GM19324 (cell line): ENCODE data around the gene SLAIN2.
"Not testable (repeated sequence)": the region's sequence is repeated elsewhere in the genome, so short reads cannot be mapped to it uniquely, and the experiment has no call there.

Source experiments
- ATAC-seq: cut with Tn5 transposase; IDR thresholded peaks from one replicate; pipeline ENCODE4 v1.9.1; 2021; ENCODE audit warnings: mild to moderate bottlenecking, moderate library complexity; ENCODE audit not compliant: unreplicated experiment, low FRiP score

Gene SLAIN2

DNA sequence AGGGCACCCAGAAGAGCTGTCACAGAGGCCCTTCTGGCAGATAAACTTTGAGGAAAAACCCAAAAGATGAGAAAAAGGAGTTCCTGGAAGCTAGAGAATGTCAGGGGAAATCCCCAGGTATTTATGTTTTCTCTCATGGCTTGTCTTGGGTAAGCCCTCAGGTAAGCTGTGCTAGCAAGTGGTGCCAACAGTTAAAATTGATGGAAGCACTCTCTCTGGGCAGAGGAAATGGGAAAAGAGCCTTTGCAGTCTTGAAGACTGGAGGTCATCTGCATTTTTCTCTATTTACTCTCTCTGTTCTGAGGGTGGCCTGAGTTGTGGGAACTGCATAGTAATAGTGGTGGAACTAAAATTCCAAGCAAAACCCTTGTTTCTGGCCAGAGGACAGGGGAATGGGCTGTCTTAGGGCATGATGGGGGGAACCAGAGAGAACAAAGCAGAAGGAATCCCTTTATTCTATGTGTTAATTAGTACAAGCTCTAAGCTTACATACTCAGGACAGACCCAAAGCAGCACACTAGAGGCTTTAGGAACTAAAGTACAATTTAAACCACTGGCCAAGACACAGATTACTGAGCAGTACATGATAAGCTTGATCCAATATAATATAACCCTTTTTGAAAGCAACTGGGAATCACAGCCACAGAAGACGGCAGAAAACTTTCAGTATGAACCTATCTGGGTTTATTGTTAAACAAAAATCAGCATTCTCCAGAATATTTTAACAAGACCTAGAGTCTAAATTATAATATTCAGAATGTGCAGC is 88.6 kb downstream of the SLAIN2 start:
- no peak for ATAC-seq

GRCh38 chr4:48431401-48431800 is 90.1 kb downstream of the SLAIN2 start:
- no peak for ATAC-seq

DNA sequence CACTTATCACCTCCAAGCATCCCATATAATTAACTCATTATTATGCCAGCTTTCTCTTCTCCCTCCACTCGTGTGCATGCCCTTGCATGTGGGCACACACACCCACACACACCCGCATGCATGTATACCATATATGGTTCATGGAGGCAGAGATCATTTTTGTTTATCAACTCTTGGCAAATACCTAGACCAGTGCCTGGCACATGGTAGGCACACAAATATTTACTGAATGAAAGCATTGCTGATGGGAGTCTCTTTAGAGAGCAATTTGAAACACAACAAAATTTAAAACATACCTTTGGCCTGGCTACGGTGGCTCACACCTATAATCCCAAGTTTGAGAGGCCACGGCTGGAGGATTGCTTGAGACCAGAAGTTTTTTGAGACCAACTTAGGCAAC is 90.7 kb downstream of the SLAIN2 start:
- no peak for ATAC-seq

DNA sequence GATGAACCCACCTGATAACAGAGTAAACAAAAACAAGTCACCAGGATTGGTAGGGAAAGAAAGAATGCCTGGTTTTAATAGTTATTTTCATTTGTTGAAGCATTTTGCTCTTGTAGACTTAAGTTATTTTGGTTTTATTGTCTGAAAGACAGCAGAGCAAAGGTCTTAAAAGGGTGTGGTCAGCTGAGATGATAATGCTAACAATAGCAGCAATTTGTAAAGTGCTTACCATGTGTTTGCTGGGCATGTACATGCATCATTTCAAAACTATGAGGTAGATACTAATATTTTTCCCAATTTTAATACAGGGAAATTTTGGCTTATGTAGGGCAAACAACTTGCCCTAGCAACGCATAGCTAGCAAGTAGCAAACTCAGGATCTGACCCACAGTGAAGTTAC is 95.0 kb downstream of the SLAIN2 start:
- ATAC-seq: no peak

DNA sequence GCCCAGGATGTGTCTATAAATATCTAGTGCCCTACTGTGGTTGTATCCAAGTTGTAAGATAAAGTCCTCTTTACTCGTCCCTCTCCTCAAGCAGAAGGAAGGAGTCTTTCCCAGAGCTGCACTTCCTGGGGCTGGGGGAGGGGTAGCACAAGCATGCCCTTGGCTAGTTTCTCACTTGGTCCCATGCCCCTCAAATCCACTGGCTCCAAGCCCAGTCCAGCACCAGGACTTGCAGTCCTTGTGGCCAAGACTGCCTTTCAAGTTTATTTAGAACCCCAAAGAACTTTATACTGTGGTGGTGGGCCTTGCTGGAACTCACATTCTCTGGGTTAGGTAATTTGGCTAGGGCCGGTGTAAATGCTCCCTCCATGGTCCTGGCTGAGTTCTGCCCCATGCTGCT is 98.7 kb downstream of the SLAIN2 start:
- no peak for ATAC-seq

DNA sequence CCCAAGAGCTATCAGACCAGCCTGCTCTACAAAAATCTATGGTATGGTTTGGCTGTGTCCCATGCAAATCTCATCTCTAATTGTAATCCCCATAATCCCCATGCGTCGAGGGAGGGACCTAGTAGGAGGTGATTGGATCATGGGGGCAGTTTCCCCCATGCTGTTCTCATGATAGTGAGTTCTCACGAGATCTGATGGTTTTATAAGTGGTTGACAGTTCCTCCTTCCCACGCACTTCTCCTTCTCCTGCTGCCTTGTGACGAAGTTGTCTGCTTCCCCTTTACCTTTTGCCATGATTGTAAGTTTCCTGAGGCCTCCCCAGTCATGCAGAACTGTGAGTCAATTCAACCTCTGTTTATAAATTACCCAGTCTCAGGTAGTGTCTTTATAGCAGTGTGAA is 99.6 kb downstream of the SLAIN2 start:
- not testable (repeated sequence) for ATAC-seq

- ATAC-seq: no peak
These were observed 104.4 kb downstream of the SLAIN2 start for GRCh38 chr4:48445704-48446103.

GRCh38 chr4:48446642-48447041 is 105.3 kb downstream of the SLAIN2 start:
- ATAC-seq: no peak

DNA sequence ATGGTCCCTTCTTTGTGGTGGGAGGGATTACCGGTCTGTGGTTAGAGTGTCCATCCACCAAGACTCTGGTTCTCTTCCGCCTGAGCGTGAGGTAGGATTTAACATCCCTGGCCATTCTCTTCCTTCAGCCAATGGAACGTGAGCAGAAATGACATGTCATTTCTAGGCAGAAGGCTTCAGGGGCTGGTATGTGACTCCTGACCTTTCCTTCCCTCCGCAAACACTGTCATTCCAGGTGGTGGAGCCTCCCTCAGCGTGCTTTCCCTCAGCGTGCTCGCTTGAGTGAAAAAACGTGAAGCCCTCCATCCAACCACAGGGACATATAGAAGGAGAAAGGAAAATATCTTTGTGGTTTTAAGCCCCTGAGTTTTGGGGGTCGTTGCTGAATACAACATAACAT is 107.8 kb downstream of the SLAIN2 start:
- no peak for ATAC-seq

DNA sequence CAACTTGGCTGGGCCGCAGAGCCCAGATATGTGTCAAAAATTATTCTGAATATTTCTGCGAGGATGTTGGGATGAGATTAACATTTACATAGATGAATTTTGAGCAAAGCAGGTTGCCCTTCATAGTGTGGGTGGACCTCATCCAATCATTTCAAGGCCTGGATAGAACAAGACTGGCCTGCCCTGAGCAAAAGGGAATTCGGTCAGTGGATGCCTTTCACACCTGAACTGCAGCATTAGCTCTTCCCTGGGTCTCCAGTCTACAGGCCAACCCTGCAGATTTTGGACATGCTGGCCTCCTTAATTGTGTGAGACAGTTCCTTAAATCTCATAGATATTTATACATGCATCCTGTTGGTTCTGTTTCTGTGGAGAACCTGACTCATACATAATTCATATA is 109.4 kb downstream of the SLAIN2 start:
- ATAC-seq: no peak

GRCh38 chr4:48451656-48452055 is 110.3 kb downstream of the SLAIN2 start:
- ATAC-seq: not testable (repeated sequence)

GRCh38 chr4:48454591-48454990 is 113.3 kb downstream of the SLAIN2 start:
- ATAC-seq: no peak

DNA sequence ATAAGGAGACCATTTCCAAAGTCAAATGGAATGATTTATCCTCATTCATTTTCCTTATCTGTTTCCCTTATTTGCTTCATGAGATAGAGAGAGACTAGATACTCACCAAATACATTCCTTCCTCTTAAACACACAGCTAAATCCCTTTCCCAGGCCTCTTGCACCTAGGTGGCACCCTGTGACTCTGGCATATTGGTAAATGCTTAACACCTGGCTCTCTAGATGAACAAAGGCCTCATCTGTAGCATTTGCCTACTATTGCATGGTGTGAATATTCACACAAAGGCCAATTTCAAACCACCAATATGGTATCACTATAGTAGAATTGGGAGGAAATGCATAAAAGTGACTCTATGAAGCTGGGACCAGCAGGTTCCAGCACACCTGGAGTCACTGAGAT is 119.7 kb downstream of the SLAIN2 start:
- no peak for ATAC-seq

- no peak for ATAC-seq
These were observed 121.0 kb downstream of the SLAIN2 start for GRCh38 chr4:48462363-48462762.

DNA sequence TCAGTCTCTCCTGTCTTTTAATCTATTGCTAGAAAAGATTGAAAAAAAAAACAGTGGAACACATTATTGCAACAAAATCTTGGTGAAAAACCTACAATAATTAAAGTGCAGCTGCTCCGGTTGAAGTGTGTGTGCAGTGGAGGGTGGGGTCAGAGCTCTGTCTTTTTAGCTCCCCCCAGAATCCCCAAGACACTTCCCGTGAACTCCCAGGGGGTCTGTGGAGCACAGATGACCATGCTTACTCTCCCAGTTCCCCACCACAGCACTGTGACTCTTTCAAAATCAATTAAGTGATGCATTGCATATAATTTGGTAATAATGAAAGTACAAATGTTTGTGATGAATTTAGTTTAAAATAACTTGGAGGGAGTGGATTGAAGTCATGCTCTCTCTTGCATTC is 126.1 kb downstream of the SLAIN2 start:
- no peak for ATAC-seq

- ATAC-seq: no peak
These were observed 126.6 kb downstream of the SLAIN2 start for GRCh38 chr4:48467891-48468290.

GRCh38 chr4:48470137-48470536 is 128.8 kb downstream of the SLAIN2 start:
- no peak for ATAC-seq

DNA sequence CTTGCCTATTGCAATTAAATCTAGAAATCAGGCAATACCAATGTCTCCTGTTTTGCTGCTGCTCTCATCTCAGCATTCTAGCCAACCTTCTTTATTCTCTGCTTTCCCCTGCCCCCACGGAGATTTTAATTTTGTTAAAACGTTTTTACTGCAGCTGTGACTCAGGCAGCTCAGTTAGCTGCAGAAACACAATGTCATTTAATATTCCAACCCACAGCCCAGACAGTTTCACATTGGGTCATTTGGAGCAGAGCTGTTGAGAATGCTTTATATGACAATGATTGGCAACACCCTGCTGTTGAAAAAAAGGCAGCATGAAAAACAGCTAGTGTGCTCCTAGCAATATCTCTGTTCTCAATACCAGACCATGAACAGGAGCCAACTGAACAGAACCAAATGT is 129.2 kb downstream of the SLAIN2 start:
- no peak for ATAC-seq

DNA sequence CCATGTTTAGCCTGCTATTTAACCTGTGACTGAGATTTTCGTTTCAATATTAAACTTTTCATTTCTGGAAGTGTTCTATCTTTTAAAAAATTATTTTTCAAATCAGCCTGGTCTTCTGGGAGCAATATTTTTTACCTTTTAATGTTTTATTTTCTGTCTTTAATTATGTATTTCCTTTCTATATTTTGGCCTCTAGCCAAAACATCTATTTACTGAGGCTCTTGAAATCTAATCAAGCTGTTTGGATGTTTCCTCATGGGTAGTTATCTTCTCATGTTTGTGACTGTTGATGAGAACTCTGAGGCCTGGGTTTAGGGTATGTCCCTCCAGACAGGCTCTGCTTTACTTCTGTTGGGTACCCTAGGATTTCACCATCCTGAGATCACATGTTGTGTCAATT is 131.5 kb downstream of the SLAIN2 start:
- no peak for ATAC-seq

DNA sequence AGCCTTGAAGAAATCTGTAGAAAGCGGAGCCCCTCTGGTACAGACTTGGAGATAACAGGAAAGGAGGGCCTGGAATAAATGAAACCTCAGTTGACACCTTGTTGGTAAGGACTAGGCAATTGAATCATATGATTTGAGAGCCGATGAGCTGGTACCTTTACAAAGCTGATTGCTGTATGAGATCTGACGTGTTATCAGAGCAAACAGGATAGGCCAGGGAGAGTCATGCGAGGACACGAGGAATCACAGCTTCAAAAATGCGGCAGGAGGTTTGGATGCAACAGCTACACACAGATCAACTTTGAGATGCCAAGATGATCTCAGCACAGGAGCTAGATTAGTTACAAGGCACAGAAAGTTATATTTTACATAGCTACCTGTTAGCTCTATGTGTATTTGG is 134.4 kb downstream of the SLAIN2 start:
- no peak for ATAC-seq
